ENCODE measurements around the gene RNF20. TPM values are rescaled to one million over a fixed set of nuclear protein-coding genes. Genes with fewer than 3 reads are reported as not detected.
"Not testable (repeated sequence)": the region's sequence is repeated elsewhere in the genome, so short reads cannot be mapped to it uniquely, and the experiment has no call there.

The RNF20 gene
- total RNA-seq, 4 donors from 2014 or later: 27.1 to 48.3 (median 35.6) TPM

GRCh38 chr9:101514071-101514470 is 19.6 kb upstream of the RNF20 start:
- Histone ChIP-seq H3K36me3 (no peaks in the 10 kb centered on the region), H3K9me3 (no peaks in the 10 kb centered on the region), H3K27ac (no peak overlapping the region), H3K4me3 (no peak overlapping the region), H3K4me1 (no peaks in the 10 kb centered on the region), H3K27me3 (no peaks in the 10 kb centered on the region)
- no peak for DNase-seq
- no peak for TF ChIP-seq CTCF (IDR thresholded peaks at IDR 0.05)
- TF ChIP-seq POLR2A (IDR thresholded peaks at IDR 0.05): no peak
- intact Hi-C loops (cut with DNase I; ENCODE audit: low total_unique reads): no loop called here

GRCh38 chr9:101516655-101517054 is 17.0 kb upstream of the RNF20 start:
- intact Hi-C loops (cut with DNase I; ENCODE audit: low total_unique reads): no loop called here
- DNase-seq: no peak
- Histone ChIP-seq H3K4me1 (no peaks in the 10 kb centered on the region), H3K27me3 (no peaks in the 10 kb centered on the region), H3K27ac (no peak overlapping the region), H3K4me3 (no peak overlapping the region), H3K9me3 (no peaks in the 10 kb centered on the region), H3K36me3 (no peaks in the 10 kb centered on the region)
- TF ChIP-seq CTCF (IDR thresholded peaks at IDR 0.05): no peak
- no peak for TF ChIP-seq POLR2A (IDR thresholded peaks at IDR 0.05)

GRCh38 chr9:101518489-101518888 is 15.2 kb upstream of the RNF20 start:
- intact Hi-C loops (cut with DNase I; ENCODE audit: low total_unique reads); H3K27me3 ChIP-seq; H3K4me1 ChIP-seq; H3K36me3 ChIP-seq; DNase-seq; H3K27ac ChIP-seq; H3K4me3 ChIP-seq; H3K9me3 ChIP-seq: not testable (repeated sequence)

GRCh38 chr9:101524371-101524770 is 9.3 kb upstream of the RNF20 start:
- Histone ChIP-seq H3K4me1 (no peaks in the 10 kb centered on the region), H3K27me3 (no peaks in the 10 kb centered on the region), H3K4me3 (no peak overlapping the region), H3K27ac (no peak overlapping the region), H3K9me3 (no peaks in the 10 kb centered on the region), H3K36me3 (no peaks in the 10 kb centered on the region)
- DNase-seq: no peak
- intact Hi-C loops (cut with DNase I; ENCODE audit: low total_unique reads): loop anchor here (10.0 kb wide), 1 partner anchor 60 kb away; no protein-coding TSS in a partner anchor
- TF ChIP-seq POLR2A (IDR thresholded peaks at IDR 0.05) (no peak), CTCF (IDR thresholded peaks at IDR 0.05) (no peak)

- intact Hi-C loops (cut with DNase I; ENCODE audit: low total_unique reads): loop anchor here (10.0 kb wide), 1 partner anchor 62 kb away; no protein-coding TSS in a partner anchor
Observed at GRCh38 chr9:101527066-101527465, 6.6 kb upstream of the RNF20 start.

More at GRCh38 chr9:101527066-101527465, 6.6 kb upstream of the RNF20 start:
- H3K36me3 ChIP-seq: no peaks in the 10 kb centered on the region
- no peaks in the 10 kb centered on the region for H3K9me3 ChIP-seq
- TF ChIP-seq CTCF (IDR thresholded peaks at IDR 0.05): no peak
- no peak for TF ChIP-seq POLR2A (IDR thresholded peaks at IDR 0.05)
- no peaks in the 10 kb centered on the region for H3K27me3 ChIP-seq
- no peak overlapping the region for H3K27ac ChIP-seq
- H3K4me1 ChIP-seq: no peaks in the 10 kb centered on the region
- no peak for DNase-seq
- no peak overlapping the region for H3K4me3 ChIP-seq

Measured in uterus (tissue), 4 donors.